ENCODE measurements around the gene COL27A1.

The COL27A1 gene

GRCh38 chr9:114237247-114237646, 81.9 kb downstream of the COL27A1 start:
- H3K36me3 ChIP-seq (ENCODE audit: insufficient read depth) = no peaks in the 10 kb centered on the region
- H3K9ac ChIP-seq = no peak overlapping the region

GRCh38 chr9:114237781-114238180, 82.4 kb downstream of the COL27A1 start:
- Histone ChIP-seq H3K9ac (no peak overlapping the region), H2AFZ (ENCODE audit: low read depth) (no peak overlapping the region), H3K79me2 (ENCODE audit: insufficient read depth, low read depth) (no peaks in the 10 kb centered on the region), H3K4me2 (no peak overlapping the region), H3K4me1 (ENCODE audit: low read depth, poor library complexity, severe bottlenecking) (no peaks in the 10 kb centered on the region), H3K4me3 (IDR thresholded peaks at IDR 0.05; ENCODE audit: insufficient read depth, low read depth, low read length) (no peak overlapping the region), H3K27me3 (ENCODE audit: insufficient read depth, low read depth) (no peaks in the 10 kb centered on the region), H3K27ac (no peak overlapping the region), H4K20me1 (ENCODE audit: insufficient read depth) (no peaks in the 10 kb centered on the region), H3K36me3 (ENCODE audit: insufficient read depth) (no peaks in the 10 kb centered on the region)
- TF ChIP-seq CTCF (conservative IDR thresholded peaks at IDR 0.05; ENCODE audit: low read depth, low read length) = no peak

More at GRCh38 chr9:114237247-114237646, 81.9 kb downstream of the COL27A1 start:
- Histone ChIP-seq H3K4me2 (no peak overlapping the region), H2AFZ (ENCODE audit: low read depth) (no peak overlapping the region), H3K4me1 (ENCODE audit: low read depth, poor library complexity, severe bottlenecking) (no peaks in the 10 kb centered on the region), H3K79me2 (ENCODE audit: insufficient read depth, low read depth) (no peaks in the 10 kb centered on the region), H3K4me3 (IDR thresholded peaks at IDR 0.05; ENCODE audit: insufficient read depth, low read depth, low read length) (no peak overlapping the region), H4K20me1 (ENCODE audit: insufficient read depth) (no peaks in the 10 kb centered on the region), H3K27me3 (ENCODE audit: insufficient read depth, low read depth) (no peaks in the 10 kb centered on the region), H3K27ac (no peak overlapping the region)
- TF ChIP-seq CTCF (conservative IDR thresholded peaks at IDR 0.05; ENCODE audit: low read depth, low read length) = no peak

- H2AFZ ChIP-seq (ENCODE audit: low read depth) = no peak overlapping the region
- no peak overlapping the region for H3K27ac ChIP-seq
- no peaks in the 10 kb centered on the region for H3K4me1 ChIP-seq (ENCODE audit: low read depth, poor library complexity, severe bottlenecking)
- H3K27me3 ChIP-seq (ENCODE audit: insufficient read depth, low read depth) = no peaks in the 10 kb centered on the region
- no peaks in the 10 kb centered on the region for H3K79me2 ChIP-seq (ENCODE audit: insufficient read depth, low read depth)
- H3K4me3 ChIP-seq (IDR thresholded peaks at IDR 0.05; ENCODE audit: insufficient read depth, low read depth, low read length) = no peak overlapping the region
- no peak for TF ChIP-seq CTCF (conservative IDR thresholded peaks at IDR 0.05; ENCODE audit: low read depth, low read length)
- no peaks in the 10 kb centered on the region for H3K36me3 ChIP-seq (ENCODE audit: insufficient read depth)
- H3K4me2 ChIP-seq = no peak overlapping the region
- no peaks in the 10 kb centered on the region for H4K20me1 ChIP-seq (ENCODE audit: insufficient read depth)
- H3K9ac ChIP-seq = no peak overlapping the region
These were observed 83.1 kb downstream of the COL27A1 start for GRCh38 chr9:114238472-114238871.

- H3K36me3 ChIP-seq (ENCODE audit: insufficient read depth) = no peaks in the 10 kb centered on the region
- no peak for TF ChIP-seq CTCF (conservative IDR thresholded peaks at IDR 0.05; ENCODE audit: low read depth, low read length)
- no peaks in the 10 kb centered on the region for H3K79me2 ChIP-seq (ENCODE audit: insufficient read depth, low read depth)
- no peak overlapping the region for H2AFZ ChIP-seq (ENCODE audit: low read depth)
- H3K27me3 ChIP-seq (ENCODE audit: insufficient read depth, low read depth) = no peaks in the 10 kb centered on the region
- no peak overlapping the region for H3K4me2 ChIP-seq
- H3K27ac ChIP-seq = no peak overlapping the region
- H4K20me1 ChIP-seq (ENCODE audit: insufficient read depth) = no peaks in the 10 kb centered on the region
- no peak overlapping the region for H3K4me3 ChIP-seq (IDR thresholded peaks at IDR 0.05; ENCODE audit: insufficient read depth, low read depth, low read length)
- no peak overlapping the region for H3K9ac ChIP-seq
- no peaks in the 10 kb centered on the region for H3K4me1 ChIP-seq (ENCODE audit: low read depth, poor library complexity, severe bottlenecking)
These were observed 83.8 kb downstream of the COL27A1 start for GRCh38 chr9:114238891-114239875.

Data from KMS-11 (cell line).